SK-N-SH (cell line): Measurements from ENCODE around the gene MACROD2.

Experiments
- EP300 ChIP-seq, 2 experiments: IDR thresholded peaks; 2 replicates each; pipeline versions ENCODE4 v1.4.0 to v1.6.1; 2012; ENCODE audit warnings: borderline replicate concordance in 1 of 2, low read depth in 1 of 2, low read length in 1 of 2
- TAF1 ChIP-seq: IDR thresholded peaks from 2 replicates; pipeline ENCODE4 v1.6.1; 2012; ENCODE audit warnings: low read depth, mild to moderate bottlenecking, low read length, moderate library complexity, borderline replicate concordance
- TF ChIP-seq, protein P1 (sequence below): IDR thresholded peaks from 2 replicates; pipeline ENCODE4; 2012
- TF ChIP-seq, protein P2 (sequence below): fragments of 200-600 bp; sonication (generic); IDR thresholded peaks from 2 replicates; pipeline ENCODE4 v1.6.1; 2017; ENCODE audit warnings: antibody characterized with exemption, mild to moderate bottlenecking, moderate library complexity

DNA sequence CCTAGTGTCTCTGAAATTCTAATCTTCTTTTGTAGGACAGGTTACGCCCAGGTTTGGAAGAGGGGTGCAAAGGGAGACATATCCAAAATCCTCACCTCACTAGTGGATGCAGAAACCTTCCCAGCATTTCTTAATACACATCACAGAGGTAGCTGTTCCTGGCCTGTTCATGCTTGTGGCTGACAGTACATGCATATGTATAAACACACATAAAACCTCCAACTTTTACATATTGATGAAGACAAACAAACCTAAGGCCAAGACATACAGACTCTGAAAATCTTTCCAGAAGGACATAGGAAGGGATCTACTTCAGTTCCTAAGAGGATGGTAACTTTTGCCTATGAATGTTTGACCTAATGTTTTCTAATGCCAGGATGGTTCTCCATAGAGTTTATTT is 1214.2 kb downstream of the MACROD2 start:
- TF ChIP-seq, protein P1, sequence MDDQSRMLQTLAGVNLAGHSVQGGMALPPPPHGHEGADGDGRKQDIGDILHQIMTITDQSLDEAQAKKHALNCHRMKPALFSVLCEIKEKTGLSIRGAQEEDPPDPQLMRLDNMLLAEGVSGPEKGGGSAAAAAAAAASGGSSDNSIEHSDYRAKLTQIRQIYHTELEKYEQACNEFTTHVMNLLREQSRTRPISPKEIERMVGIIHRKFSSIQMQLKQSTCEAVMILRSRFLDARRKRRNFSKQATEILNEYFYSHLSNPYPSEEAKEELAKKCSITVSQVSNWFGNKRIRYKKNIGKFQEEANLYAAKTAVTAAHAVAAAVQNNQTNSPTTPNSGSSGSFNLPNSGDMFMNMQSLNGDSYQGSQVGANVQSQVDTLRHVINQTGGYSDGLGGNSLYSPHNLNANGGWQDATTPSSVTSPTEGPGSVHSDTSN, result no peak
- TF ChIP-seq, protein P2, sequence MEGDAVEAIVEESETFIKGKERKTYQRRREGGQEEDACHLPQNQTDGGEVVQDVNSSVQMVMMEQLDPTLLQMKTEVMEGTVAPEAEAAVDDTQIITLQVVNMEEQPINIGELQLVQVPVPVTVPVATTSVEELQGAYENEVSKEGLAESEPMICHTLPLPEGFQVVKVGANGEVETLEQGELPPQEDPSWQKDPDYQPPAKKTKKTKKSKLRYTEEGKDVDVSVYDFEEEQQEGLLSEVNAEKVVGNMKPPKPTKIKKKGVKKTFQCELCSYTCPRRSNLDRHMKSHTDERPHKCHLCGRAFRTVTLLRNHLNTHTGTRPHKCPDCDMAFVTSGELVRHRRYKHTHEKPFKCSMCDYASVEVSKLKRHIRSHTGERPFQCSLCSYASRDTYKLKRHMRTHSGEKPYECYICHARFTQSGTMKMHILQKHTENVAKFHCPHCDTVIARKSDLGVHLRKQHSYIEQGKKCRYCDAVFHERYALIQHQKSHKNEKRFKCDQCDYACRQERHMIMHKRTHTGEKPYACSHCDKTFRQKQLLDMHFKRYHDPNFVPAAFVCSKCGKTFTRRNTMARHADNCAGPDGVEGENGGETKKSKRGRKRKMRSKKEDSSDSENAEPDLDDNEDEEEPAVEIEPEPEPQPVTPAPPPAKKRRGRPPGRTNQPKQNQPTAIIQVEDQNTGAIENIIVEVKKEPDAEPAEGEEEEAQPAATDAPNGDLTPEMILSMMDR, result no peak
- TF ChIP-seq TAF1, result no peak
- no peak for TF ChIP-seq EP300 (IDR thresholded peaks at IDR 0.05; ENCODE audit: borderline replicate concordance in 1 of 2, low read depth in 1 of 2, low read length in 1 of 2)
